Left ventricle myocardium inferior (tissue), 1 donor: Measurements from ENCODE around the gene RSPH9. TPM values are rescaled to one million over a fixed set of nuclear protein-coding genes. Genes with fewer than 3 reads are reported as not detected.

Source experiments
- DNase-seq: peaks from one replicate; pipeline ENCODE4 v3.0.0-alpha.2; 2020
- H3K27ac ChIP-seq: fragments of 200-600 bp; replicated peaks from 2 replicates; pipeline ENCODE4 v1.8.0; 2021
- H3K27me3 ChIP-seq: fragments of 200-600 bp; 2 replicates; pipeline ENCODE4 v1.8.0; 2021; ENCODE audit warnings: low read depth
- H3K36me3 ChIP-seq: fragments of 200-600 bp; 2 replicates; pipeline ENCODE4 v1.8.0; 2021
- H3K4me1 ChIP-seq: fragments of 200-600 bp; 2 replicates; pipeline ENCODE4 v1.8.0; 2021
- H3K4me3 ChIP-seq: fragments of 200-600 bp; 2 replicates; pipeline ENCODE4 v1.8.0; 2021; ENCODE audit warnings: mild to moderate bottlenecking, moderate library complexity
- H3K9me3 ChIP-seq: fragments of 200-600 bp; replicated peaks from 2 replicates; pipeline ENCODE4 v1.8.0; 2021
- intact Hi-C: fragments of 100-400 bp; cut with micrococcal nuclease; formaldehyde crosslinking; loops from one replicate; pipeline ENCODE4 v1.11.0; 2022
- total RNA-seq: library from RNA; stranded (reverse); fragmentation: NEBNext Ultra II Directional; extraction: Animal tissue kit (Norgen Biotek cat#: 25700); gene quantifications from one replicate; pipeline ENCODE4 v1.2.1, GENCODE V29; 2021
- TF ChIP-seq, protein P1 (sequence below): fragments of 200-600 bp; IDR thresholded peaks from 2 replicates; pipeline ENCODE4 v1.8.0; 2021; ENCODE audit warnings: antibody characterized with exemption, mild to moderate bottlenecking, borderline replicate concordance
- donor health status: DM: no; HTN: yes; CAD: no; lungs with severe emphysema.

Gene RSPH9
- total RNA-seq, 1 donor from 2014 or later = 0.08 TPM

GRCh38 chr6:43708860-43709653 lies 64.2 kb downstream of the RSPH9 start:
- DNase-seq = no peak
- Histone ChIP-seq H3K36me3 (no peaks in the 10 kb centered on the region), H3K4me1 (peaks cover 61% of the 10 kb centered on the region), H3K4me3 (no peak overlapping the region), H3K9me3 (no peaks in the 10 kb centered on the region), H3K27ac (peak overlapping the region; percentile 75), H3K27me3 (no peaks in the 10 kb centered on the region)
- TF ChIP-seq, protein P1, sequence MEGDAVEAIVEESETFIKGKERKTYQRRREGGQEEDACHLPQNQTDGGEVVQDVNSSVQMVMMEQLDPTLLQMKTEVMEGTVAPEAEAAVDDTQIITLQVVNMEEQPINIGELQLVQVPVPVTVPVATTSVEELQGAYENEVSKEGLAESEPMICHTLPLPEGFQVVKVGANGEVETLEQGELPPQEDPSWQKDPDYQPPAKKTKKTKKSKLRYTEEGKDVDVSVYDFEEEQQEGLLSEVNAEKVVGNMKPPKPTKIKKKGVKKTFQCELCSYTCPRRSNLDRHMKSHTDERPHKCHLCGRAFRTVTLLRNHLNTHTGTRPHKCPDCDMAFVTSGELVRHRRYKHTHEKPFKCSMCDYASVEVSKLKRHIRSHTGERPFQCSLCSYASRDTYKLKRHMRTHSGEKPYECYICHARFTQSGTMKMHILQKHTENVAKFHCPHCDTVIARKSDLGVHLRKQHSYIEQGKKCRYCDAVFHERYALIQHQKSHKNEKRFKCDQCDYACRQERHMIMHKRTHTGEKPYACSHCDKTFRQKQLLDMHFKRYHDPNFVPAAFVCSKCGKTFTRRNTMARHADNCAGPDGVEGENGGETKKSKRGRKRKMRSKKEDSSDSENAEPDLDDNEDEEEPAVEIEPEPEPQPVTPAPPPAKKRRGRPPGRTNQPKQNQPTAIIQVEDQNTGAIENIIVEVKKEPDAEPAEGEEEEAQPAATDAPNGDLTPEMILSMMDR = no peak
- intact Hi-C loops = no loop called here

GRCh38 chr6:43709654-43710303 lies 64.9 kb downstream of the RSPH9 start:
- no peak for DNase-seq
- no peaks in the 10 kb centered on the region for H3K27me3 ChIP-seq
- no peaks in the 10 kb centered on the region for H3K9me3 ChIP-seq
- H3K4me1 ChIP-seq = peaks cover 63% of the 10 kb centered on the region
- intact Hi-C loops = no loop called here
- TF ChIP-seq, protein P1 = no peak
- H3K36me3 ChIP-seq = no peaks in the 10 kb centered on the region
- H3K4me3 ChIP-seq = no peak overlapping the region
- H3K27ac ChIP-seq = peak overlapping the region; percentile 75

- H3K27me3 ChIP-seq = no peaks in the 10 kb centered on the region
- intact Hi-C loops = no loop called here
- H3K27ac ChIP-seq = peak overlapping the region; percentile 75
- H3K9me3 ChIP-seq = no peaks in the 10 kb centered on the region
- peaks cover 65% of the 10 kb centered on the region for H3K4me1 ChIP-seq
- H3K36me3 ChIP-seq = no peaks in the 10 kb centered on the region
- TF ChIP-seq, protein P1 = no peak
- H3K4me3 ChIP-seq = no peak overlapping the region
- no peak for DNase-seq
Measured at GRCh38 chr6:43710576-43710975, 65.7 kb downstream of the RSPH9 start.

- intact Hi-C loops = no loop called here
- Histone ChIP-seq H3K27ac (peak overlapping the region; percentile 59), H3K4me1 (peaks cover 65% of the 10 kb centered on the region), H3K9me3 (no peaks in the 10 kb centered on the region), H3K36me3 (no peaks in the 10 kb centered on the region), H3K27me3 (no peaks in the 10 kb centered on the region), H3K4me3 (no peak overlapping the region)
- peak; percentile 40 for DNase-seq
- TF ChIP-seq, protein P1 = no peak
Measured at GRCh38 chr6:43712579-43712978, 67.7 kb downstream of the RSPH9 start.

DNA sequence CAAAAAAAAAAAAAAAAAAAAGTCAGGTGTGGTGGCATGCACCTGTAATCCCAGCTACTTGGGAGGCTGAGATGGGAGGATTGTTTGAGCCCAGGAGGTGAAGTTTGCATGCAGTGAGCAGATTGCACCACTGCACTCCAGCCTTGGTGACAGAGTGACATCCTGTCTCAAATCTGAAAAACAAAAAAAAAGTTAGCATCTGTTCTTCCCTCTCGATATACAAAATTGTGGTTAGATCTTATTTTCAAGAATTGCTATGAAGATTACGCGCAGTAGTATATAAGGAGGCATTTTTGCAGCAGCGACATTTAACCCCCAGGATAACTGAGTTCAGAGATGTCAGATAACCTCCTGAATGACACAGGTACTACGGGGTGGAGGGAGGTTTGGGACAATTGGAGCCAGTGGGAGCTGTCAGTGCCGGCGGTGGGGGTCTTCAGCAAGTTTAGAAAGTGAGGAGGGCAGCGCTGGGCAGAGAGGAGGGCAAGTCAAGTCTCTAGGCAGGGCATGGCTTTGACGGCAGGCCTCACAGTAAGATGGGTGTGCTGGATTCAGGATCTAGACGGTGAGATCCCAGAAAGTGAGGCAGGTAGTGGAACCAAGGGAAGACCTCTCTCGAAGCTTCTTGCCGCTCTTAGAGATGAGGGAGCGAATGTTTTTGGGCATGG lies 68.9 kb downstream of the RSPH9 start:
- H3K4me1 ChIP-seq = peaks cover 64% of the 10 kb centered on the region

More for the DNA sequence above, 68.9 kb downstream of the RSPH9 start:
- no peaks in the 10 kb centered on the region for H3K27me3 ChIP-seq
- H3K4me3 ChIP-seq = no peak overlapping the region
- H3K36me3 ChIP-seq = no peaks in the 10 kb centered on the region
- DNase-seq = no peak
- no peaks in the 10 kb centered on the region for H3K9me3 ChIP-seq
- peak overlapping the region; percentile 90 for H3K27ac ChIP-seq
- intact Hi-C loops = no loop called here
- TF ChIP-seq, protein P1 = no peak
